ENCODE results near the gene BAG2. TPM values are rescaled to one million over a fixed set of nuclear protein-coding genes. Genes with fewer than 3 reads are reported as not detected.

Gene BAG2
- polyA plus RNA-seq, 3 donors: 0.09 to 0.21 (median 0.20) TPM

- Histone ChIP-seq H3K27ac (ENCODE audit: low read depth in 1 of 2, low read length in 2 of 2) (no peak overlapping the region), H3K9me3 (replicated peaks in 1 of 2; ENCODE audit: control insufficient read depth in 1 of 2, insufficient read depth in 1 of 2, low read length in 2 of 2) (no peaks in the 10 kb centered on the region), H3K4me2 (replicated peaks; ENCODE audit: extremely low read depth, low read length, poor library complexity, severe bottlenecking) (no peak overlapping the region), H3K36me3 (replicated peaks in 1 of 2; ENCODE audit: control insufficient read depth in 1 of 2, insufficient read depth in 2 of 2, low read length in 2 of 2) (peaks cover 12 to 47% of the 10 kb centered on the region in 2 donors), H3K9ac (ENCODE audit: insufficient read depth, low read length, poor library complexity, severe bottlenecking) (no peak overlapping the region), H4K20me1 (ENCODE audit: insufficient read depth, low read length) (no peaks in the 10 kb centered on the region), H3K4me3 (replicated peaks in 1 of 3; ENCODE audit: low read depth in 2 of 3, low read length in 3 of 3) (no peak overlapping the region), H2AFZ (ENCODE audit: insufficient read depth, low read depth, low read length, poor library complexity, severe bottlenecking) (no peak overlapping the region), H3K4me1 (ENCODE audit: control insufficient read depth in 1 of 2, insufficient read depth in 2 of 2, low read length in 2 of 2) (no peaks in the 10 kb centered on the region), H3K79me2 (ENCODE audit: insufficient read depth, low read length) (no peaks in the 10 kb centered on the region), H3K27me3 (ENCODE audit: control insufficient read depth in 2 of 2, insufficient read depth in 2 of 2, low read length in 2 of 2) (no peaks in the 10 kb centered on the region)
- Mint-ChIP-seq H3K9me3 (no peaks in the 10 kb centered on the region), H3K27me3 (ENCODE audit: low read depth in 3 of 3) (peaks cover 0 to 2% (median 0%) of the 10 kb centered on the region in 3 donors), H3K36me3 (peaks cover 34 to 40% of the 10 kb centered on the region in 2 donors), H3K4me3 (no peak overlapping the region), H3K4me1 (no peaks in the 10 kb centered on the region), H3K27ac (no peak overlapping the region)
- TF ChIP-seq CTCF (IDR thresholded peaks at IDR 0.05): no peak
- intact Hi-C loops (cut with micrococcal nuclease): no loop called here
- DNase-seq: no peak
Observed at GRCh38 chr6:57127763-57128162, 44.4 kb upstream of the BAG2 start.

GRCh38 chr6:57130661-57131177, 41.4 kb upstream of the BAG2 start:
- no peak for DNase-seq
- Histone ChIP-seq H3K27ac (ENCODE audit: low read depth in 1 of 2, low read length in 2 of 2) (no peak overlapping the region), H3K9ac (ENCODE audit: insufficient read depth, low read length, poor library complexity, severe bottlenecking) (no peak overlapping the region), H3K4me2 (replicated peaks; ENCODE audit: extremely low read depth, low read length, poor library complexity, severe bottlenecking) (no peak overlapping the region), H4K20me1 (ENCODE audit: insufficient read depth, low read length) (no peaks in the 10 kb centered on the region), H3K36me3 (replicated peaks in 1 of 2; ENCODE audit: control insufficient read depth in 1 of 2, insufficient read depth in 2 of 2, low read length in 2 of 2) (peaks cover 35 to 71% of the 10 kb centered on the region in 2 donors), H3K4me3 (replicated peaks in 1 of 3; ENCODE audit: low read depth in 2 of 3, low read length in 3 of 3) (no peak overlapping the region), H3K4me1 (ENCODE audit: control insufficient read depth in 1 of 2, insufficient read depth in 2 of 2, low read length in 2 of 2) (no peaks in the 10 kb centered on the region), H3K27me3 (ENCODE audit: control insufficient read depth in 2 of 2, insufficient read depth in 2 of 2, low read length in 2 of 2) (no peaks in the 10 kb centered on the region), H2AFZ (ENCODE audit: insufficient read depth, low read depth, low read length, poor library complexity, severe bottlenecking) (no peak overlapping the region), H3K9me3 (replicated peaks in 1 of 2; ENCODE audit: control insufficient read depth in 1 of 2, insufficient read depth in 1 of 2, low read length in 2 of 2) (no peaks in the 10 kb centered on the region), H3K79me2 (ENCODE audit: insufficient read depth, low read length) (no peaks in the 10 kb centered on the region)
- no peaks in the 10 kb centered on the region for H3K9me3 Mint-ChIP-seq
- peaks cover 46 to 50% of the 10 kb centered on the region in 2 donors for H3K36me3 Mint-ChIP-seq
- no peaks in the 10 kb centered on the region for H3K27me3 Mint-ChIP-seq (ENCODE audit: low read depth in 3 of 3)
- intact Hi-C loops (cut with micrococcal nuclease): no loop called here
- no peak overlapping the region for H3K4me3 Mint-ChIP-seq
- H3K4me1 Mint-ChIP-seq: no peaks in the 10 kb centered on the region
- no peak overlapping the region for H3K27ac Mint-ChIP-seq
- no peak for TF ChIP-seq CTCF (IDR thresholded peaks at IDR 0.05)
